Gastroesophageal sphincter (tissue), 3 donors: ENCODE data around the gene KLHDC2.
"Not testable (repeated sequence)": the region's sequence is repeated elsewhere in the genome, so short reads cannot be mapped to it uniquely, and the experiment has no call there.

Source experiments
- CTCF ChIP-seq, 4 experiments: fragments of 200-600 bp in 2 of 4; fragments of 450-650 bp in 2 of 4; sonication (generic) in 1 of 4; IDR thresholded peaks; one replicate each; pipeline ENCODE4 v1.5.1; 2017 to 2019; ENCODE audit warnings: antibody characterized with exemption in 4 of 4, mild to moderate bottlenecking in 2 of 4, moderate library complexity in 2 of 4
- POLR2A ChIP-seq, 2 donors: fragments of 450-650 bp; IDR thresholded peaks; one replicate each; pipeline ENCODE4 v1.6.1; 2017; ENCODE audit warnings: antibody characterized with exemption in 2 of 2, mild to moderate bottlenecking in 2 of 2, moderate library complexity in 1 of 2
- POLR2AphosphoS5 ChIP-seq: sonication (generic); formaldehyde crosslinking; IDR thresholded peaks from one replicate; pipeline ENCODE4 v1.6.1; 2017; ENCODE audit warnings: antibody characterized with exemption

- not testable (repeated sequence) for TF ChIP-seq CTCF (IDR thresholded peaks at IDR 0.05); POLR2AphosphoS5; POLR2A (IDR thresholded peaks at IDR 0.05)
Measured at GRCh38 chr14:49816118-49816517, 48.2 kb downstream of the KLHDC2 start.
